Suprapubic skin (tissue), 3 donors: ENCODE measurements around the gene NRK.

Experiments
- POLR2AphosphoS5 ChIP-seq, 3 donors: sonication (generic); formaldehyde crosslinking; IDR thresholded peaks; one replicate each; pipeline ENCODE4 v1.6.1; 2017; ENCODE audit warnings: antibody characterized with exemption in 3 of 3
- TF ChIP-seq, protein P1 (sequence below), 2 donors: fragments of 200-600 bp in 1 of 2; fragments of 450-650 bp in 1 of 2; sonication (generic) in 1 of 2; IDR thresholded peaks; one replicate each; pipeline ENCODE4 v1.5.1; 2016 to 2019; ENCODE audit warnings: antibody characterized with exemption in 2 of 2, mild to moderate bottlenecking in 1 of 2, moderate library complexity in 1 of 2

DNA sequence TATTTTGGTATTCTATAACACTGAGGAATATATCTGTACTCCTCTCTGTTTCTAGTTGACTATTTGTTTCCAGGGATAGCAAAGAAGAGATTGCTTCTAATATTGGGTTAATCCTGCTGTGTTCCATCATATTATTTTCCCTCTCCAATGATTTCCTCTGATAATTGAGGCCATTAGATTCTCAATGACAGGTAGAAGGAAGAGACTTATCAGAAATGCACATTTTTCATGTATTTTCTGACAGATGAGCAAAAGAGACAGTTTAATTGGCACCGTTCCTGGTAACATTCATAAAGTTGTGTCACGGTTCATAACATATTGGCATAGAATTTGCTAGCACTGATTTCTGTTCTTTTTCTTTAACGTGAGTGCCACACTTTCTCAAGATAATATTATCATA is 58.2 kb downstream of the NRK start:
- TF ChIP-seq, protein P1, sequence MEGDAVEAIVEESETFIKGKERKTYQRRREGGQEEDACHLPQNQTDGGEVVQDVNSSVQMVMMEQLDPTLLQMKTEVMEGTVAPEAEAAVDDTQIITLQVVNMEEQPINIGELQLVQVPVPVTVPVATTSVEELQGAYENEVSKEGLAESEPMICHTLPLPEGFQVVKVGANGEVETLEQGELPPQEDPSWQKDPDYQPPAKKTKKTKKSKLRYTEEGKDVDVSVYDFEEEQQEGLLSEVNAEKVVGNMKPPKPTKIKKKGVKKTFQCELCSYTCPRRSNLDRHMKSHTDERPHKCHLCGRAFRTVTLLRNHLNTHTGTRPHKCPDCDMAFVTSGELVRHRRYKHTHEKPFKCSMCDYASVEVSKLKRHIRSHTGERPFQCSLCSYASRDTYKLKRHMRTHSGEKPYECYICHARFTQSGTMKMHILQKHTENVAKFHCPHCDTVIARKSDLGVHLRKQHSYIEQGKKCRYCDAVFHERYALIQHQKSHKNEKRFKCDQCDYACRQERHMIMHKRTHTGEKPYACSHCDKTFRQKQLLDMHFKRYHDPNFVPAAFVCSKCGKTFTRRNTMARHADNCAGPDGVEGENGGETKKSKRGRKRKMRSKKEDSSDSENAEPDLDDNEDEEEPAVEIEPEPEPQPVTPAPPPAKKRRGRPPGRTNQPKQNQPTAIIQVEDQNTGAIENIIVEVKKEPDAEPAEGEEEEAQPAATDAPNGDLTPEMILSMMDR (IDR thresholded peaks at IDR 0.05), result no peak
- no peak for TF ChIP-seq POLR2AphosphoS5 (IDR thresholded peaks at IDR 0.05)
